Measurements from ENCODE around the gene KCNA2. TPM values are rescaled to one million over a fixed set of nuclear protein-coding genes. Genes with fewer than 3 reads are reported as not detected.

The KCNA2 gene
- total RNA-seq, 2 experiments from 2014 or later = 0.04 to 0.08 TPM

DNA sequence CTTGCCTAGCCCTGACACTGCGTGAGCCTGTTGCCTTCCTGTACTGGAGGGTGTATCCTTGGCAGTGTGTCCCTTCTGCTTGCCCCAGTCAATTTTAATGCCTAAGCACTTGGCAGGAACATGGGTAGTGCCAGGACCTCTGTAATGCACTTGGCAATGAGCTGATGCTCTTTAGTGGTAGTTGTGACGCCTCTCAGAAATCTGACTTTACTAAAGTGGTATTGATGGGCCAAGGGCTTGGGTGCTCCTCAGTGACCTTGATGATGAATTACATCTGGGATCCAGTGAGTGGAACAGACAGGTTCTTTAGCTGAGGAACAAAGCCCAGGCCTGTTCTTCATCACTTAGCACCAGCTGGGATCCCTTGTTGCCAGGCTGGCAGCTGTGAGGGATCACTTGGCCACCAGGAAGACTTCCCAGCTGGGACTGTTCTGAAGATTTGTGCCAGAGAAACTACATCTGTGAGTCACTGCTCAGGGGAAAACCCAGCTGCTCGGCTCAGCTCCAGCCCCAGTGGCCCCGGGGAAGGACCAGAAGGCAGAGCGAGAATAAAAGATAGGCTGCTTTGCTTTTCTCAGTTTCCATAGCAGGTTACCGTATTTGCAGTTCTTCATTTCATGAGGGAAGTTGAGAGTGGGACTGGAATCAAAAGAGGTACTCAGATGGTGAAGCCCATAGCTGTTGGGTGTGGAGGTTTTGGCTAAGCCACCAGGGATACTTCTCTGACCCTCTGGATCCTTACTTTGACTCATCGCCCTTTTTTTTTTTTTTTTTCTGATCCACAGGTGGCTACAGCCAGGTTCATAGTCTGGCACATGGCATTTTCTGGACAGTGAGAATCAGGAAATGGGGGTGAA is 28.5 kb upstream of the KCNA2 start:
- Mint-ChIP-seq H3K4me1 (peaks cover 60% of the 10 kb centered on the region), H3K27ac (peak overlapping the region; percentile 90), H3K4me3 (peak overlapping the region; percentile 25), H3K27me3 (no peaks in the 10 kb centered on the region), H3K9me3 (no peaks in the 10 kb centered on the region), H3K36me3 (no peaks in the 10 kb centered on the region)
- DNase-seq = peak; percentile 81

DNA sequence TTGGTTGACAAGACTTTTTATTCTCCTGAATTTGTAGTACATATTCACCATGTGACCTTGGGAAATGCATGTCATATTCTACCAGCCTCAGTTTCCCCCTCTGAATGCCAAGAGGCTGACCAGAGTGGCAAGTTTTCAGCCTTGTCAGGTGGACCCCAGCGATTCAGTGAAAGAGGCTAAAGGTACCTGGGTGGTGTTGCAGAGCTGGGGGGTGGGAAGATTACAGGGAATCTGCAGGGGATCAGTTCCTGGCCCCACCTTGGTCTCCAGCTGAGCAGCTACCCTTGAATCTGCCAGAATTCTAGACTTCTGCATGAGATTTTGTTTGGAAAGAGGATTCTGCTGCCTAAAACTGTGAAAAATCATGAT is 27.9 kb upstream of the KCNA2 start:
- H3K27ac Mint-ChIP-seq = peak overlapping the region; percentile 90
- H3K4me3 Mint-ChIP-seq = no peak overlapping the region
- DNase-seq = no peak
- H3K36me3 Mint-ChIP-seq = no peaks in the 10 kb centered on the region
- no peaks in the 10 kb centered on the region for H3K9me3 Mint-ChIP-seq
- no peaks in the 10 kb centered on the region for H3K27me3 Mint-ChIP-seq
- peaks cover 55% of the 10 kb centered on the region for H3K4me1 Mint-ChIP-seq

DNA sequence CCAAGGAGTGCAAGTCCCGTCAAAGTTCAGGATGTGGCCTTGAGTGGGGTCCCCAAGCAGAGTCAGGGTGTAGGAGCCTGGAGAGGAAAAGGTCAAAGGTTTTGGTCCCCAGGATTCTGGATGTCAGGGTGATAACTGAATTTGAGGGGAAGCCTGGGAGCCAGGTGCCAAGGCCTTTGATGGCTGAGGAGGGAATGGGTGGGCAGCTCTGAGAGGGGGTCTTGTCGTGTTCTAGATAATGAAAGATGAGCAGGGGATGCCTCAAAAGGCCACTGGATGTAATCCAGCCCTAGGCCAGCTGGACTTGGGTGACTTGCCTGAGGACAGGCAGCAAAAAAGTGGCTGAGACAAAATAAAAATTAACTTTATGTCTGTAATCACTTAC is 27.5 kb upstream of the KCNA2 start:
- no peak for DNase-seq
- no peak overlapping the region for H3K4me3 Mint-ChIP-seq
- no peaks in the 10 kb centered on the region for H3K9me3 Mint-ChIP-seq
- H3K36me3 Mint-ChIP-seq = no peaks in the 10 kb centered on the region
- peaks cover 51% of the 10 kb centered on the region for H3K4me1 Mint-ChIP-seq
- no peaks in the 10 kb centered on the region for H3K27me3 Mint-ChIP-seq
- H3K27ac Mint-ChIP-seq = no peak overlapping the region

DNA sequence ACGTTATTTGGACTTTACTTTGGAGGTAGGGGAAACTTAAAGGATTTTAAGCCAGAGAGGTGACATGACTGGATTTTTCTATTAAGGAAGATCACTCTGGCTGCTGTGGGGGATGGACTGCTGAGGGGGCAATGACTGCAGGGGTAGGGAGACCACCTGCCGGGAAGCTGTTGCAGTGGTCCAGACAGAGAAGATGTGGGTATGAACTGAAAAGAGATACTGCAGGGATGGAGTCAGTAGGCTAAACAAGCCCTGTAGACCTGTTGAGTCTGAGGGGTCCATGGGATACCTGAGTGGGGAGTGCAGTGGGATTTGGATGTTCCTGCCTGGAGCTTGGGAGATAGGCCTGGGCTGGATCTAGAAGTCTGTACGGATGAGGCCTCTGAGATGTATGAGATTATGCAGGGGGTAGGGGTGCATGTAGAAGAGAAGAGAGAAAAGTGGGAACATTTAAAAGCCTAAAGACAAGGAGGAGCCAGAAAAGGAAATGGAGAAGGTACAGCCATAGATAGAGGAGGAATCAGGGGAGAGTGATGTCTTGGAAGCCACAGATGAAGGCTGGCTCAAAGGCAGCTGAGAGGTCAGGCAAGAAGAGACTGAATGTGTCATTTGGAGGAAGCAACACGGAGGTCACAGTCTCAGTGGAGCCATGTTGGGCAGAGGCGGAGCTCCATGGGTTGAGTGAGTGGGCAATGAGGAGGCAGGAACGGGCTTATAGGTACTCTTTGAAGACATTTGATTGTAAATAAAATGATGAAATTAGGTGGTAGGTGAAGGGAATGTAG is 25.9 kb upstream of the KCNA2 start:
- Mint-ChIP-seq H3K27ac (no peak overlapping the region), H3K36me3 (no peaks in the 10 kb centered on the region), H3K4me1 (peaks cover 43% of the 10 kb centered on the region), H3K4me3 (no peak overlapping the region), H3K27me3 (no peaks in the 10 kb centered on the region), H3K9me3 (no peaks in the 10 kb centered on the region)
- no peak for DNase-seq

DNA sequence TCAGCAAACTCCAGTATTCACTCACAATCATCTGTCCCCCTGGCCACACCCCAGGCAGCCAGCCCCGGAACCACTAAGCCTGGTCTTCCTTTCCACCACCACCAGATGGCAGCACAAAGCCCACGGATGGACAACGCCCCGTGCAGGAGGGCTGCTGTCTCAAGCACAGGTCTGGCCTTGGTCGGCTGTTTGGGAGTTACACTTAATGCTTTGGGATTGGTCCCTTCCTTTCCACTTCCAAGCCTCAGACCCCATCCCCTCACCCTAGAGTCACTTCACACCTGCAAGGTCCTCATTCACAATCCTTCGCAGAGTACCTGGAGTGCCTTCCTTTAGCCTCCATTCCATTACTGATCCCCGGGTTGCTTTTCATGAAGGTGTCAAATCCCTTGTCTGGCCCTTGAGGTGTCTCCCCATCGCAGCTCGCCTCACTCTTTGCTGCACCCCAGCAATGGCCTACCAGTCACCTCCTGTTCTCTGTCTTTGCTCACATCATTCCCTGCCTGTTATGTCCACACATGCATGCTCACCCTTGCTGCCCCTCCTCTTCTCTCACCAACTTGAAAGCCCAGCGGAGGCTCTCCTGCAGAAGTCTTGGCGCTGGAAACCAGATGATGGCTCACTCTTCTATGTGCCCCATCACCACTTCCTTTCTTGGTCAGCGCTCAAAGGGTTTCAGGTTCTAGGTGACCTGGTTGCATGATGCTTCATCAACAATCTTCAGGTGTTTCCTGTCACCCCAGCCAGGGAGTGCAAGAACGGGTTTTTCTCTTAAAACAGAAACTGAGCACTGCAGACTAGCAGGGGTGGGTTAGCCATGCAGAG is 24.9 kb upstream of the KCNA2 start:
- no peaks in the 10 kb centered on the region for H3K27me3 Mint-ChIP-seq
- no peak overlapping the region for H3K4me3 Mint-ChIP-seq
- peak; percentile 86 for DNase-seq
- H3K27ac Mint-ChIP-seq = no peak overlapping the region
- peaks cover 41% of the 10 kb centered on the region for H3K4me1 Mint-ChIP-seq
- peaks cover 2% of the 10 kb centered on the region for H3K36me3 Mint-ChIP-seq
- H3K9me3 Mint-ChIP-seq = no peaks in the 10 kb centered on the region

DNA sequence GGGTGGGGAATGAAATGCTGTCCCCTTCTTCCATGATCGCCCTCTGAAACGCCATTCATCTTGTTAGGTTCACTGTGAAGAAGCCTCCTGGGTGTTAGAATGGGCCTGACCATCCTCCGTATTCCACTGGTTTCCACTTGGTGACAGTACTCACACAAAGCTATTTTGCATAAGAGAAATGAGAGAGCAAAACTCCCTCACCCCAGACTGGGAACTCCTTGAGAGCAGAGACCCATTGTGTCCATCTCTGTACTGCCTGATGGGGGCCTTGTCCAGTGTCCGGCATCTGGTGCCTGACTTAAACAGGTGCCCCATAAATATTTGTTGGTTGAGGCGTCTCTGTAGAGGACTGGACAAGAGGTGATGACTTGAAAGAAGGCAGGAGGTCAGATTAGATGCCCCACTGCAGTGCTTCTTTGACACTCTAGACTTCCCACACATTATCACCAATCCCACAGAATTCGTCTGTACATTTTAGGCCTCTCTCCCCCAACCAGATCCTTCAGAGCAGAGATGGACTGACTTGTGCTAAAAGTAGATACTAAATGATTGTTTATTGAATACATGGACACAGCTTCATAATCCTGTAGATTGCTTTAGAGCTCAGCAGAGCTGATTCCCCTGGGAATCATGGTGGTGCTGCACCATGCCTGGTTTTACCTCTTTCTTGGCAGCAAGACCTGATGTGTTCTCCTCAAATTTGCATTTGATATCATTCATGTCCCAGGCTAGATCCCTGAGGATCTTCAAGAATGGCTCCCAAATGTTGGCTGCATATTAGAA is 22.4 kb upstream of the KCNA2 start:
- Mint-ChIP-seq H3K27ac (no peak overlapping the region), H3K9me3 (peaks cover 3% of the 10 kb centered on the region)

DNA sequence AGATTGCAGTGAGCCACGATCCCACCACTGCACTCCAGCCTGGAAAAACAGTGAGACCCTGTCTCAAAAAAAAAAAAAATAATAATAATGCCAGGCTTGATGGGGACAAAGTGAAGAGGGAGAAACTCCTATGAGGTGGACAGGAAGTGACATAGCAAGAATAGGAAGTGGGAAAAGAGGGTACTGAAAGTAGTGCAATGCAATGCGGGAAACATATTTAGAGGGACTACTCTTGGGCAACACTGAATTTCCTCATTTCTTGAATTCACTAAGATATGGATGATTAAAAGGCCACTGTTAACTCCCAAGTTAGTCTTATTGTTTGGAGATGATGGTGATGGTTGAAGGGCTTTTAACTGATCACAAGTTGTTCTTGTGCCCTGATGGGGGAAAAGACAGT is 21.6 kb upstream of the KCNA2 start:
- Mint-ChIP-seq H3K27me3 (no peaks in the 10 kb centered on the region), H3K36me3 (peaks cover 2% of the 10 kb centered on the region), H3K27ac (no peak overlapping the region), H3K9me3 (peaks cover 4% of the 10 kb centered on the region), H3K4me1 (peaks cover 10% of the 10 kb centered on the region), H3K4me3 (no peak overlapping the region)
- DNase-seq = no peak

More for the DNA sequence above, 22.4 kb upstream of the KCNA2 start:
- Mint-ChIP-seq H3K4me1 (peaks cover 16% of the 10 kb centered on the region), H3K36me3 (peaks cover 2% of the 10 kb centered on the region), H3K27me3 (no peaks in the 10 kb centered on the region), H3K4me3 (no peak overlapping the region)
- DNase-seq = no peak

DNA sequence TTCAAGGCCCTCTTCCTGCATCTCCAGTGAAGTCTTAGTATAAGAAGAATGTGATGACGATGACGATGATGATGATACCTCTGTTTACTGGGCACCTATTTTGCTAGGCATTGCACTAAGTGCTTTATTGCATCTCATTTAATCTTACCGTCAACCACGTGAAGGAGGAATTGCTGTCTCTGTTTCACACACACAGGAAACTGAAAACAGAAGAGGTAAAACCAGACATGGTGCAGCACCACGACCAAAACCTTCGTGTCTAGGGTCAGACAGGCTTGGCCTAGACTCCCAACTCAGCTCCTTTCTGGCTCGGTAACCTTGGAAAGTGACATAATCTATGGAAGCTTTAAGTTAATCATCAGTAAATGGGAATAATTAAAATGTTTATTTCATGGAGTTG is 20.7 kb upstream of the KCNA2 start:
- peaks cover 10% of the 10 kb centered on the region for H3K4me1 Mint-ChIP-seq
- peaks cover 2% of the 10 kb centered on the region for H3K36me3 Mint-ChIP-seq
- H3K4me3 Mint-ChIP-seq = no peak overlapping the region
- no peak for DNase-seq
- H3K27ac Mint-ChIP-seq = no peak overlapping the region
- peaks cover 4% of the 10 kb centered on the region for H3K9me3 Mint-ChIP-seq
- no peaks in the 10 kb centered on the region for H3K27me3 Mint-ChIP-seq

DNA sequence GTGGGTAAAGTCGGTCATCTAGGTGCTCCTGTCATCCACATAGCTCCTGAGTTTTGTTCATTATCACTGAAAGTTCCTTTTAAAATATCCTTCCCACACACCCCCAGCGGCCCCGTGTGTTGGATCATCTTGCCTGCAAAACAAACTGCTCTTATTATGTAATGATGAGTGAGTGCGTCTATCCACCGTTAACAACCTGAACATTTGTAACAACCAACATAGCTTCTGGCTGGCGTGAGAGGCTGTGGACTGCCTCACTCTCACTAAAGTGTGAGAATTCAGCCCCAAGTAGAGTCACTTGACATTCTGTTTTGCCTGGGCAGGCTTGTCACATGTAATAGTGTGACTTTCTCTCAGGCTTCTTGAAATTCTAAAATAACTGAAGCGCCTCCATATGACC is 14.5 kb upstream of the KCNA2 start:
- Mint-ChIP-seq H3K27me3 (no peaks in the 10 kb centered on the region), H3K36me3 (no peaks in the 10 kb centered on the region), H3K4me1 (peaks cover 23% of the 10 kb centered on the region), H3K27ac (no peak overlapping the region), H3K9me3 (peaks cover 4% of the 10 kb centered on the region), H3K4me3 (no peak overlapping the region)
- no peak for DNase-seq

DNA sequence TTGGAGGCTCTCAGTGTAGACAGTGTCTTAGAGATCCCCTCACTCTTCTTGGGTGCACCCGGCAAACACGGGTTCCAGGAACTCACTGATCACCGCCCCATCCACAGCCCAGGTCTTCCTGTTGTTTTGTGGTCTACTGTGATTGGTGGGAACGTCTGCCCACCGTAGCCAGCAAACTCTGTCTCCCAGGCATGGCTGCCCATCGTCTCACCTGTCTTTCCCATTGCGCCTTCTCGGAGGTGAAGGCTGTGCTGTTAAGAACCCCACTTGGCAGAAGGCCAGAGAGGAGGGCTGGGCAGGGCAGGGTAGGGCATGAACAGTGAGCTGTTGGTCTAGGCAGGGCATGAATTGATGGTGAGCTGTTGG is 14.1 kb upstream of the KCNA2 start:
- H3K4me1 Mint-ChIP-seq = peaks cover 27% of the 10 kb centered on the region
- no peaks in the 10 kb centered on the region for H3K27me3 Mint-ChIP-seq
- peak overlapping the region; percentile 35 for H3K27ac Mint-ChIP-seq
- H3K9me3 Mint-ChIP-seq = peaks cover 4% of the 10 kb centered on the region
- H3K36me3 Mint-ChIP-seq = no peaks in the 10 kb centered on the region
- peak overlapping the region; percentile 29 for H3K4me3 Mint-ChIP-seq
- no peak for DNase-seq

DNA sequence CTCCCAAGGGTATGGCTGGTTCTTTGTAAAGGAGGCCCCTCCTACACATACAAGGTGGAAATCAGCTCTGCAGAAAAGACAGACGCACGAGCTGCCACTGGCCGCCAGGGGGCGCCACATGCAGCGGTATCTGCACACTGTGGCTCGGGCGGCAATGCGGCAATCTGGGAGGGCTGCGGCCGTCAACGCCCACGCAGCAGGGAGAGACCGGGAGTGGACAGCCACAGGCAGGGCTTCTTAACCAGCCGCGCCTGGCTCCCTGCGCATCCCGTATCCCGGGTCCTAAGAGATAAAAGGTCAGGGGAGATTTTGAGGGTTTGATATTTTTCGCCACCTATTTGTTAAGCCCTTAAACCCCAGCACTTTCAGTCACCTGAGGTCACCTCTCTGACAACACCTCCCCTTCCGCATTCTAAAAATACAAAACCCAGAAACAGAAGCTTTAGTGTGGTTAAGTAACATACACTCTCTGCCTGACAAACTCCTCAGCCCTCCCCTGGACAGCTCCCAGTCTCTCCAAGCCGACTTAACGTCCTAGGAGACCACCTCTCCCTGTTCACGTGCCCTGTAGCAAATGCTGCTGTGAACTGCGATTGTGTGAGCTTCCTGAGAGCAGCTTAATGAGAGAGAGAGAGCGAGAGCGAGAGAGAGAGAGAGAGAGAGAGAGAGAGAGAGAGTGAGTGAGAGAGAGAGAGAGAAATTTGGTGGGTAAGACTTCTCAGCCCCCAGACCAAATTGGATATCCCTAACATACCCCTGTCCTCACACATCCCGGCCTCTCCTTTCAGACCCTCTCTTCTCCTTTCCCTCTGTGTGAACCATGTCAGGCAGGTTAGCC is 13.5 kb upstream of the KCNA2 start:
- H3K4me1 Mint-ChIP-seq = peaks cover 27% of the 10 kb centered on the region
- peak overlapping the region; percentile 61 for H3K27ac Mint-ChIP-seq
- no peaks in the 10 kb centered on the region for H3K36me3 Mint-ChIP-seq
- peaks cover 4% of the 10 kb centered on the region for H3K9me3 Mint-ChIP-seq
- H3K4me3 Mint-ChIP-seq = peak overlapping the region; percentile 75
- peak; percentile 88 for DNase-seq
- no peaks in the 10 kb centered on the region for H3K27me3 Mint-ChIP-seq

DNA sequence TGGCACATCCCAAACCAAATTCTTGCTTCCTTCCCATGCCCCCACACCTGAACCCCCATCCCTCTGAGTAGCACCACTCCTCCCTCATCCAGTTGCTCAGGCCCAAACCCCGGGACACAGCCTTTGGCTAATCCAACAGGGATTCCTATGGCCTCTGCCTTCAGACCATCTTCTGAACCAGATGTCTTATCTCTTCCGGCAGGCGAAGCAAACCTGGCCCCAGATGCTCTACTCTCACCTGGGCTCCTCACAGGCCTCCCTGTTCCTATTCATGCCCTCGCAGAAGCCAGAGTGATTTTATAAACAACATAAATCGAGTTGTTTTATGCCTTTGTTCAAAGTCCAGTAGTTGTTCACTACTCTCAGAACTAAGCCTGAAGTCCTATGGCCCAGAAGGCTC is 12.5 kb upstream of the KCNA2 start:
- no peak overlapping the region for H3K4me3 Mint-ChIP-seq
- no peak for DNase-seq
- peaks cover 27% of the 10 kb centered on the region for H3K4me1 Mint-ChIP-seq
- no peaks in the 10 kb centered on the region for H3K36me3 Mint-ChIP-seq
- H3K27me3 Mint-ChIP-seq = no peaks in the 10 kb centered on the region
- peaks cover 3% of the 10 kb centered on the region for H3K9me3 Mint-ChIP-seq
- no peak overlapping the region for H3K27ac Mint-ChIP-seq

DNA sequence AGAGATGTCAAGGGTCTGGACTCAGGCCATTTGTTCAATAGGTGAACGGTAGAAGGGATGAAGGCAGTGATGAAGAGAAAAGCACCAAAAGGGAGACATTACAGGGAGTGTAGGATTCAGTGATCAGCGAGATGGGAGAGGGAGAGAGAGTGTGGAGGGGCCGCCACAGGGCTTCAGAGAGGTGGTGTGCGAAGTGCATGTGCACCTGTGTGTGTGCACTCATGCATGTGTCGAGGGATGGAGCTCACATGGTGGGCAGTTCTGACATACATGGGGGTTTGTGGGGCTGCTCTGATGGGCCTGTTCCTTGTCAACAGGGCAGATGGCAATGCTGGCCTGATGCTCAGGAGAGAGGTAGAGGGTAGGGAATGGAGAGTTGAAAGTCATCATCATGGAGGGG is 11.4 kb upstream of the KCNA2 start:
- no peak overlapping the region for H3K27ac Mint-ChIP-seq

DNA sequence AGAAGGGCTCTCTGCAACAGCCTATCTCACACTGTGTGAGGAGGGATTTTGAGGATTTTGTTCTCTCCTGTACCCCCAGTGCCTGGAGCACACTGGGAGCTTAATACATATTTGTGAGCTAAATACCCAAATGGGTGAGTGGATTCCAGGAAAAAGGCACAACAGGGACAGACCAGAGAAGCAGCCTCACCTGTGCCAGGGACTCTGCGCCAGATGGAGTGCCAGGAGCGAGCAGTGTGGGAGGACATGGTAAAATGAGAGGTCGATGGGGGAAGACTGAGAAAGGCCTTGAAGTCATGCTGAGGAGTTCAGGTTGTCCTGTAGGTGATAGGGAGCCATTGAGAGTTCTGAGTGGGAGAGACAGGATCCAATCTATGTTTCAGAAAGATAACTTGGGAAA is 11.0 kb upstream of the KCNA2 start:
- no peak for DNase-seq
- H3K36me3 Mint-ChIP-seq = no peaks in the 10 kb centered on the region
- no peak overlapping the region for H3K27ac Mint-ChIP-seq
- H3K27me3 Mint-ChIP-seq = no peaks in the 10 kb centered on the region
- H3K4me1 Mint-ChIP-seq = peaks cover 27% of the 10 kb centered on the region
- no peak overlapping the region for H3K4me3 Mint-ChIP-seq
- no peaks in the 10 kb centered on the region for H3K9me3 Mint-ChIP-seq

More for the DNA sequence above, 11.4 kb upstream of the KCNA2 start:
- H3K27me3 Mint-ChIP-seq = no peaks in the 10 kb centered on the region
- peaks cover 27% of the 10 kb centered on the region for H3K4me1 Mint-ChIP-seq
- H3K36me3 Mint-ChIP-seq = no peaks in the 10 kb centered on the region
- no peak overlapping the region for H3K4me3 Mint-ChIP-seq
- no peak for DNase-seq
- no peaks in the 10 kb centered on the region for H3K9me3 Mint-ChIP-seq
